Endothelial cell (in vitro differentiated cells): ENCODE measurements around the gene CD58. TPM values are rescaled to one million over a fixed set of nuclear protein-coding genes. Genes with fewer than 3 reads are reported as not detected.

Source experiments
- DNase-seq: peaks from one replicate; pipeline ENCODE4 v3.0.0; 2021; ENCODE audit warnings: low spot score
- H3K27ac Mint-ChIP-seq: one replicate; pipeline ENCODE4 v1.8.0; 2021; ENCODE audit warnings: mixed read lengths, inconsistent platforms; ENCODE audit not compliant: unreplicated experiment
- H3K27me3 Mint-ChIP-seq: one replicate; pipeline ENCODE4 v1.8.0; 2021; ENCODE audit warnings: mild to moderate bottlenecking, moderate library complexity, mixed read lengths, inconsistent platforms; ENCODE audit not compliant: unreplicated experiment
- H3K36me3 Mint-ChIP-seq: one replicate; pipeline ENCODE4 v1.8.0; 2021; ENCODE audit warnings: mild to moderate bottlenecking, low read depth, mixed read lengths, inconsistent platforms; ENCODE audit not compliant: unreplicated experiment
- H3K4me1 Mint-ChIP-seq: one replicate; pipeline ENCODE4 v1.8.0; 2021; ENCODE audit warnings: mild to moderate bottlenecking, mixed read lengths, inconsistent platforms; ENCODE audit not compliant: unreplicated experiment
- H3K4me3 Mint-ChIP-seq: one replicate; pipeline ENCODE4 v1.8.0; 2021; ENCODE audit warnings: mild to moderate bottlenecking, mixed read lengths, inconsistent platforms; ENCODE audit not compliant: unreplicated experiment
- H3K9me3 Mint-ChIP-seq: one replicate; pipeline ENCODE4 v1.8.0; 2021; ENCODE audit warnings: mixed read lengths, inconsistent platforms; ENCODE audit not compliant: unreplicated experiment
- CTCF ChIP-seq: fragments of 200-600 bp; sonication (generic); IDR thresholded peaks from one replicate; pipeline ENCODE4 v1.5.0; 2021; ENCODE audit warnings: antibody characterized with exemption; ENCODE audit not compliant: unreplicated experiment
- total RNA-seq: library from RNA; stranded (reverse); fragmentation: NEBNext Ultra II Directional; extraction: Animal tissue kit (Norgen Biotek cat#: 25700); gene quantifications from one replicate; pipeline ENCODE4 v1.2.1, GENCODE V29; 2021; ENCODE audit not compliant: unreplicated experiment

CD58 gene
- total RNA-seq, 1 donor from 2014 or later = 9.0 TPM

DNA sequence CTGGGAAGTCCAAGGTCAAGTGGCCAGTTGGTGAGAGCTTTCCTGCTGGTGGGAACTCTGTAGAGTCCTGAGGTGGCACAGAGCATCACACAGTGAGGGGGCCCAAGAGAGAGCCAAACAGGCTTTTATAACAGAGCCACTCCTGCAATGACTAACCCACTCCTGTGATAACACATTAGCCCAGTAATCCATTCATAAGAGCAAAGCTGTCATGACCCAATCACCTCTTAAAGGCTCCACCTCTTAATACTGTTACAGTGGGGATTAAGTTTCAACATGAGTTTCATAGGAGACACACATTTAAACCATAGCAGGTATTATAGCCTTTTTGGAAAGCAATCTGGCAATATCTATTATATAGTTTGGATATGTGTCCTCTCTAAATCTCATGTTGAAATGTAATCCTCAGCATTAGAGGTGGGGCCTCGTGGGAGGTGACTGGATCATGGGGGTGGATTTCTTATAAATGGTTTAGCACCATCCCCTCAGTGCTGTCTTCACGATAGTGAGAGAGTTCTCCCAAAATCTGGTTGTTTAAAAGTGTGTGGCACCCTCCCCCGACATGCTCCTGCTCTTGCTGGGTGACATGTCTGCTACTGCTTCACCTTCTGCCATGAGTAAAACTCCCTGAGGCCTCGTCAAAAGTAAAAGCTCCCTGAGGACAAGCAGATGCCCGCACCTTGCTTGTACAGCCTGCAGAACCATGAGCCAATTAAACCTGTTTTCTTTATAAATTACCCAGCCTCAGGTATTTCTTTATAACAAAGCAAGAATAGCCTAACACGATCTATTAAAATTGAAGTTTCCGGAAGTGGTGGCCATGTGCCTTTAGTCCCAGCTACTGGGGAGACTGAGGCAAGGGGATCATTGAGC lies 64.5 kb downstream of the CD58 start:
- no peaks in the 10 kb centered on the region for H3K27me3 Mint-ChIP-seq
- H3K27ac Mint-ChIP-seq = no peak overlapping the region
- H3K36me3 Mint-ChIP-seq = peaks cover 4% of the 10 kb centered on the region
- no peak for TF ChIP-seq CTCF
- no peak overlapping the region for H3K4me3 Mint-ChIP-seq
- H3K4me1 Mint-ChIP-seq = peaks cover 4% of the 10 kb centered on the region
- DNase-seq = no peak
- peaks cover 4% of the 10 kb centered on the region for H3K9me3 Mint-ChIP-seq

GRCh38 chr1:116504308-116505156 lies 66.3 kb downstream of the CD58 start:
- Mint-ChIP-seq H3K27ac (no peak overlapping the region), H3K4me1 (peaks cover 4% of the 10 kb centered on the region), H3K36me3 (no peaks in the 10 kb centered on the region), H3K27me3 (no peaks in the 10 kb centered on the region), H3K4me3 (no peak overlapping the region), H3K9me3 (no peaks in the 10 kb centered on the region)
- TF ChIP-seq CTCF = no peak
- no peak for DNase-seq

GRCh38 chr1:116503546-116504307 lies 67.1 kb downstream of the CD58 start:
- DNase-seq = no peak
- no peak for TF ChIP-seq CTCF
- H3K9me3 Mint-ChIP-seq = no peaks in the 10 kb centered on the region
- no peaks in the 10 kb centered on the region for H3K36me3 Mint-ChIP-seq
- H3K27ac Mint-ChIP-seq = no peak overlapping the region
- H3K27me3 Mint-ChIP-seq = no peaks in the 10 kb centered on the region
- H3K4me1 Mint-ChIP-seq = peaks cover 7% of the 10 kb centered on the region
- H3K4me3 Mint-ChIP-seq = no peak overlapping the region

GRCh38 chr1:116502671-116503314 lies 68.0 kb downstream of the CD58 start:
- Mint-ChIP-seq H3K27me3 (no peaks in the 10 kb centered on the region), H3K4me3 (no peak overlapping the region), H3K36me3 (no peaks in the 10 kb centered on the region), H3K27ac (no peak overlapping the region), H3K9me3 (no peaks in the 10 kb centered on the region), H3K4me1 (peaks cover 7% of the 10 kb centered on the region)
- DNase-seq = no peak
- no peak for TF ChIP-seq CTCF
